ENCODE data around the gene USO1.

USO1 gene

GRCh38 chr4:75817901-75818300 is 93.5 kb downstream of the USO1 start:
- no peak for FAIRE-seq
- no peak for TF ChIP-seq CTCF (IDR thresholded peaks at IDR 0.05; ENCODE audit: insufficient read depth, missing control alignments)

GRCh38 chr4:75819121-75819520 is 94.7 kb downstream of the USO1 start:
- no peak for TF ChIP-seq CTCF (IDR thresholded peaks at IDR 0.05; ENCODE audit: insufficient read depth, missing control alignments)
- FAIRE-seq: no peak
- no peak for DNase-seq (ENCODE audit: insufficient read length, low spot score)

More at GRCh38 chr4:75817901-75818300, 93.5 kb downstream of the USO1 start:
- DNase-seq (ENCODE audit: insufficient read length, low spot score): no peak

GRCh38 chr4:75820197-75820596 is 95.8 kb downstream of the USO1 start:
- TF ChIP-seq CTCF (IDR thresholded peaks at IDR 0.05; ENCODE audit: insufficient read depth, missing control alignments): no peak
- no peak for FAIRE-seq
- DNase-seq (ENCODE audit: insufficient read length, low spot score): no peak

GRCh38 chr4:75820676-75821075 is 96.3 kb downstream of the USO1 start:
- no peak for DNase-seq (ENCODE audit: insufficient read length, low spot score)
- TF ChIP-seq CTCF (IDR thresholded peaks at IDR 0.05; ENCODE audit: insufficient read depth, missing control alignments): no peak
- FAIRE-seq: no peak

- no peak for TF ChIP-seq CTCF (IDR thresholded peaks at IDR 0.05; ENCODE audit: insufficient read depth, missing control alignments)
- FAIRE-seq (no peak), DNase-seq (ENCODE audit: insufficient read length, low spot score) (no peak)
These were observed 96.8 kb downstream of the USO1 start for GRCh38 chr4:75821216-75821615.

- TF ChIP-seq CTCF (IDR thresholded peaks at IDR 0.05; ENCODE audit: insufficient read depth, missing control alignments): no peak
- DNase-seq (ENCODE audit: insufficient read length, low spot score) (no peak), FAIRE-seq (no peak)
These were observed 97.6 kb downstream of the USO1 start for GRCh38 chr4:75821966-75822365.

- FAIRE-seq (no peak), DNase-seq (ENCODE audit: insufficient read length, low spot score) (no peak)
- no peak for TF ChIP-seq CTCF (IDR thresholded peaks at IDR 0.05; ENCODE audit: insufficient read depth, missing control alignments)
These were observed 98.0 kb downstream of the USO1 start for GRCh38 chr4:75822416-75822815.

Measured in D721Med (cell line).